Pancreas (tissue), 10 donors: Measurements from ENCODE around the gene DIPK1A. TPM values are rescaled to one million over a fixed set of nuclear protein-coding genes. Genes with fewer than 3 reads are reported as not detected.
"Not testable (repeated sequence)": the region's sequence is repeated elsewhere in the genome, so short reads cannot be mapped to it uniquely, and the experiment has no call there.

Source experiments
- ATAC-seq, 4 donors: fragments of 200-7000 bp; cut with Tn5 transposase; one replicate each; pipeline versions ENCODE4 v1.8.0 to v1.9.1; 2020; ENCODE audit warnings: mild to moderate bottlenecking in 4 of 4, moderate library complexity in 4 of 4
- DNase-seq, 6 donors: peaks; one replicate each; pipeline ENCODE4 v3.0.0-alpha.2; 2020
- FAIRE-seq: peaks from 2 replicates; lab custom pipeline; 2012; peaks lifted over from hg19 to GRCh38; lab: Jason Lieb, UNC
- H3K27ac ChIP-seq, 4 donors: fragments of 200-600 bp; sonication (generic); 1 replicate in 3 of 4; 2 replicates in 1 of 4; pipeline versions ENCODE4 v1.5.0 to v1.8.0; 2020
- H3K27me3 ChIP-seq, 4 donors: fragments of 200-600 bp; one replicate each; pipeline ENCODE4 v1.8.0; 2021
- H3K36me3 ChIP-seq, 3 donors: fragments of 200-600 bp; sonication (generic) in 1 of 3; one replicate each; pipeline versions ENCODE4 v1.5.0 to v1.8.0; 2020 to 2021
- H3K4me1 ChIP-seq, 3 donors: fragments of 200-600 bp; one replicate each; pipeline ENCODE4 v1.8.0; 2021
- H3K4me3 ChIP-seq, 4 donors: fragments of 200-600 bp; sonication (generic) in 2 of 4; one replicate each; pipeline versions ENCODE4 v1.5.0 to v1.8.0; 2020 to 2021
- H3K9me3 ChIP-seq, 4 donors: fragments of 200-600 bp; one replicate each; pipeline ENCODE4 v1.8.0; 2021
- CTCF ChIP-seq, 4 donors: fragments of 200-600 bp; sonication (generic) in 3 of 4; IDR thresholded peaks; one replicate each; pipeline versions ENCODE4 v1.5.0 to v1.8.0; 2021; ENCODE audit warnings: antibody characterized with exemption in 4 of 4
- WGBS, 2 donors: extraction: QIAGEN DNeasy Blood & Tissue Kit; methylation state at CpG; one replicate each; pipeline ENCODE4 v1.1.7; 2013; 5-methylcytosine and 5-hydroxymethylcytosine counted together
- intact Hi-C, 3 donors: fragments of 100-400 bp; cut with DNase I; formaldehyde crosslinking; loops; one replicate each; pipeline versions ENCODE4 v1.11.1 to v1.14.2; 2022
- polyA plus RNA-seq, 2 donors: library from polyadenylated mRNA; stranded (reverse); fragments of 200-250 nt; gene quantifications; one replicate each; pipeline ENCODE4 v1.2.3, GENCODE V29; 2013
- total RNA-seq, 6 donors: library from RNA; stranded (reverse); fragmentation: NEBNext Ultra II Directional in 4 of 6; extraction: Animal tissue kit (Norgen Biotek cat#: 25700) in 4 of 6; gene quantifications; one replicate each; pipeline versions ENCODE4 v1.2.1 to v1.2.4, GENCODE V29; 2021 to 2023
- donor health status: healthy with polysubstance abuse.
- donor health status: DM: no; HTN: no; CAD: no; lungs with moderate emphysema.
- donor health status: DM: no; HTN: no; CAD: no.
- donor health status: control.
- donor health status: control.
- donor health status: Bipolar disorder and iron deficiency.
- donor health status: DM: yes; HTN: yes; CAD: no.
- donor health status: DM: no; HTN: no; CAD: no.
- donor health status: DM: no; HTN: no; CAD: no.
- donor health status: DM: yes; HTN: yes; CAD: no.

DIPK1A gene
- total and polyA plus RNA-seq, 8 donors: 0.80 to 5.4 (median 2.0) TPM

- H3K36me3 ChIP-seq: no peaks in the 10 kb centered on the region
- peak in 1 of 6 donors; percentile 42 for DNase-seq
- H3K9me3 ChIP-seq: no peaks in the 10 kb centered on the region
- no peak overlapping the region for H3K27ac ChIP-seq
- no peaks in the 10 kb centered on the region for H3K27me3 ChIP-seq
- peak in 1 of 4 donors; percentile 67 for ATAC-seq
- WGBS, 2 donors: 73 to 75% methylated on average over 7 of the region's 7 CpGs
- intact Hi-C loops: no loop called here
- H3K4me3 ChIP-seq: no peak overlapping the region
- no peak for FAIRE-seq
- no peak for TF ChIP-seq CTCF (IDR thresholded peaks at IDR 0.05)
- no peaks in the 10 kb centered on the region for H3K4me1 ChIP-seq
Observed at GRCh38 chr1:92975551-92976232, 14.4 kb upstream of the DIPK1A start.

GRCh38 chr1:92974112-92974511 lies 12.8 kb upstream of the DIPK1A start:
- H3K4me3 ChIP-seq, H3K9me3 ChIP-seq, H3K4me1 ChIP-seq, FAIRE-seq, H3K36me3 ChIP-seq, H3K27ac ChIP-seq, intact Hi-C loops, DNase-seq, H3K27me3 ChIP-seq, ATAC-seq: not testable (repeated sequence)
- 80 to 84% methylated on average over 5 of the region's 5 CpGs for WGBS, 2 donors

GRCh38 chr1:92973203-92973897 lies 12.1 kb upstream of the DIPK1A start:
- H3K27me3 ChIP-seq: no peaks in the 10 kb centered on the region
- ATAC-seq (no peak), DNase-seq (no peak), FAIRE-seq (no peak)
- H3K4me1 ChIP-seq: no peaks in the 10 kb centered on the region
- TF ChIP-seq CTCF (IDR thresholded peaks at IDR 0.05): no peak
- H3K9me3 ChIP-seq: no peaks in the 10 kb centered on the region
- WGBS, 2 donors: 76 to 87% methylated on average over 6 of the region's 6 CpGs
- no peaks in the 10 kb centered on the region for H3K36me3 ChIP-seq
- H3K27ac ChIP-seq: no peak overlapping the region
- no peak overlapping the region for H3K4me3 ChIP-seq
- intact Hi-C loops: no loop called here

- no peak for TF ChIP-seq CTCF (IDR thresholded peaks at IDR 0.05)
- Histone ChIP-seq H3K36me3 (no peaks in the 10 kb centered on the region), H3K4me1 (no peaks in the 10 kb centered on the region), H3K4me3 (no peak overlapping the region), H3K9me3 (no peaks in the 10 kb centered on the region), H3K27ac (no peak overlapping the region), H3K27me3 (no peaks in the 10 kb centered on the region)
- no peak for FAIRE-seq
- ATAC-seq: no peak
- intact Hi-C loops: no loop called here
- 13 to 31% methylated on average over 1 of the region's 1 CpG for WGBS, 2 donors
- DNase-seq: no peak
Observed at GRCh38 chr1:92972409-92973129, 11.3 kb upstream of the DIPK1A start.

GRCh38 chr1:92971932-92972331 lies 10.7 kb upstream of the DIPK1A start:
- H3K4me1 ChIP-seq, intact Hi-C loops, H3K36me3 ChIP-seq, DNase-seq, H3K4me3 ChIP-seq, FAIRE-seq, H3K27me3 ChIP-seq, ATAC-seq, H3K27ac ChIP-seq, H3K9me3 ChIP-seq: not testable (repeated sequence)
- 64 to 80% methylated on average over 6 of the region's 6 CpGs for WGBS, 2 donors
